Adipocyte (in vitro differentiated cells): ENCODE data around the gene AZU1.
A peak's percentile ranks its signal among the peaks of the same experiment; 100 is the strongest.

ENCODE experiments used
- DNase-seq: peaks from one replicate; pipeline ENCODE4 v3.0.0-alpha.2; 2015; ENCODE audit warnings: low read depth
- H3K27me3 ChIP-seq: replicated peaks from 2 replicates; pipeline ENCODE4 v1.7.0; 2013; ENCODE audit warnings: mild to moderate bottlenecking, low read length, moderate library complexity; ENCODE audit not compliant: control insufficient read depth, insufficient read depth
- H3K36me3 ChIP-seq: 2 replicates; pipeline ENCODE4 v1.7.0; 2013; ENCODE audit warnings: low read length, mild to moderate bottlenecking, moderate library complexity; ENCODE audit not compliant: control insufficient read depth, insufficient read depth, severe bottlenecking
- H3K4me1 ChIP-seq: 2 replicates; pipeline ENCODE4 v1.7.0; 2013; ENCODE audit warnings: mild to moderate bottlenecking, low read length, moderate library complexity; ENCODE audit not compliant: control insufficient read depth, insufficient read depth
- H3K4me3 ChIP-seq: 2 replicates; pipeline ENCODE4 v1.7.0; 2013; ENCODE audit warnings: mild to moderate bottlenecking, low read length, moderate library complexity
- H3K9ac ChIP-seq: 2 replicates; pipeline ENCODE4 v1.7.0; 2013; ENCODE audit warnings: mild to moderate bottlenecking, low read length, moderate library complexity
- H3K9me3 ChIP-seq: 2 replicates; pipeline ENCODE4 v1.7.0; 2013; ENCODE audit warnings: mild to moderate bottlenecking, low read length, moderate library complexity; ENCODE audit not compliant: control insufficient read depth

Gene AZU1

DNA sequence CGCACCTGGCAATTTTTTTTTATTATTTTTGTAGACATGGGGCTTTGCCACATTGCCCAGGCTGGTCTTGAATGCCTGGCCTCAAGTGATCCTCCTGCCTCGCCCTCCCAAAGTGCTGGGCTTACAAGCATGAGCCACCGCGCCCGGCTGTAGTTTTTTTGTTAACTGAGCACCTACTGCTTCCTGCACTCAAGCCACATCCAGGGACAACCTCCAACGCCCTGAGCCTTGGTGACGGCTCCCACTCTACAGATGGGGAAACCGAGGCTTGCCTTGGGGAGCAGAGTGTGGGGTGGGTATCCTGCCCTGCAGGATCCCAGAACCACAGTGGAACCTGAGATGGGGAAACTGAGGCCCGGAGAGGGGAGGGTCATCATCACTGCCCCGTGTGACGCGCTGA, 27.5 kb downstream of the AZU1 start:
- Histone ChIP-seq H3K36me3 (no peaks in the 10 kb centered on the region), H3K9me3 (no peaks in the 10 kb centered on the region), H3K9ac (no peak overlapping the region), H3K4me1 (peaks cover 16% of the 10 kb centered on the region), H3K4me3 (no peak overlapping the region), H3K27me3 (no peaks in the 10 kb centered on the region)
- no peak for DNase-seq

DNA sequence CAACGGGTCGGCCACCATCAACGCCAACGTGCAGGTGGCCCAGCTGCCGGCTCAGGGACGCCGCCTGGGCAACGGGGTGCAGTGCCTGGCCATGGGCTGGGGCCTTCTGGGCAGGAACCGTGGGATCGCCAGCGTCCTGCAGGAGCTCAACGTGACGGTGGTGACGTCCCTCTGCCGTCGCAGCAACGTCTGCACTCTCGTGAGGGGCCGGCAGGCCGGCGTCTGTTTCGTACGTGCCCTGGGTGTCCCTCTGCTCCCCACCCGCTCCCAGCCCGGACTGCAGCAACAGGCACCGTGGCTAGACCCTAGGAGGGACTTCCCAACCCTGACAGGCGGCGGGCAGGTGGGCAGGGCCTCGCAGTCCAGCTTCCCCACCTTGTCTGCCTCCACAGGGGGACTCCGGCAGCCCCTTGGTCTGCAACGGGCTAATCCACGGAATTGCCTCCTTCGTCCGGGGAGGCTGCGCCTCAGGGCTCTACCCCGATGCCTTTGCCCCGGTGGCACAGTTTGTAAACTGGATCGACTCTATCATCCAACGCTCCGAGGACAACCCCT, 28.0 kb downstream of the AZU1 start:
- Histone ChIP-seq H3K4me3 (no peak overlapping the region), H3K27me3 (no peaks in the 10 kb centered on the region), H3K9ac (no peak overlapping the region), H3K36me3 (no peaks in the 10 kb centered on the region), H3K4me1 (peaks cover 16% of the 10 kb centered on the region), H3K9me3 (no peaks in the 10 kb centered on the region)
- no peak for DNase-seq

DNA sequence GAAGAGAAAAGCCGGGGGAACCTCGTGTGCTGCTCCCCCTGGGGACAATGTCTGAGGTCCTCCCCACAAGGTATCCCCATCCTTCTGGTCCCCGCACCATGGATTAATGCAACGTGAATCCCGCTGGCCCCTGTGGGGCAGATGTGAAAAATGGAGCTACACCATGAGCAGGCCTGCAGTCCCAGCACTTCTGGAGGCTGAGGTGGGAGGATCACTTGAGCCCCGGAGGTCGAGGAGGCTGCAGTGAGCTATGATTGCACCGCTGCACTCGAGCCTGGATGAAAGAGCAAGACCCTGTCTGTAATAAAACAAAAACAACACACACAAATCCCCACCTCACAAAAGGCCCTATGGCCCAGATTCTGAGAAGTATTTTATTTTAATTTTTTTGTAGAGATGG, 30.6 kb downstream of the AZU1 start:
- H3K4me3 ChIP-seq: no peak overlapping the region
- no peaks in the 10 kb centered on the region for H3K9me3 ChIP-seq
- peaks cover 6% of the 10 kb centered on the region for H3K36me3 ChIP-seq
- DNase-seq: no peak
- H3K4me1 ChIP-seq: peaks cover 7% of the 10 kb centered on the region
- no peaks in the 10 kb centered on the region for H3K27me3 ChIP-seq
- no peak overlapping the region for H3K9ac ChIP-seq

DNA sequence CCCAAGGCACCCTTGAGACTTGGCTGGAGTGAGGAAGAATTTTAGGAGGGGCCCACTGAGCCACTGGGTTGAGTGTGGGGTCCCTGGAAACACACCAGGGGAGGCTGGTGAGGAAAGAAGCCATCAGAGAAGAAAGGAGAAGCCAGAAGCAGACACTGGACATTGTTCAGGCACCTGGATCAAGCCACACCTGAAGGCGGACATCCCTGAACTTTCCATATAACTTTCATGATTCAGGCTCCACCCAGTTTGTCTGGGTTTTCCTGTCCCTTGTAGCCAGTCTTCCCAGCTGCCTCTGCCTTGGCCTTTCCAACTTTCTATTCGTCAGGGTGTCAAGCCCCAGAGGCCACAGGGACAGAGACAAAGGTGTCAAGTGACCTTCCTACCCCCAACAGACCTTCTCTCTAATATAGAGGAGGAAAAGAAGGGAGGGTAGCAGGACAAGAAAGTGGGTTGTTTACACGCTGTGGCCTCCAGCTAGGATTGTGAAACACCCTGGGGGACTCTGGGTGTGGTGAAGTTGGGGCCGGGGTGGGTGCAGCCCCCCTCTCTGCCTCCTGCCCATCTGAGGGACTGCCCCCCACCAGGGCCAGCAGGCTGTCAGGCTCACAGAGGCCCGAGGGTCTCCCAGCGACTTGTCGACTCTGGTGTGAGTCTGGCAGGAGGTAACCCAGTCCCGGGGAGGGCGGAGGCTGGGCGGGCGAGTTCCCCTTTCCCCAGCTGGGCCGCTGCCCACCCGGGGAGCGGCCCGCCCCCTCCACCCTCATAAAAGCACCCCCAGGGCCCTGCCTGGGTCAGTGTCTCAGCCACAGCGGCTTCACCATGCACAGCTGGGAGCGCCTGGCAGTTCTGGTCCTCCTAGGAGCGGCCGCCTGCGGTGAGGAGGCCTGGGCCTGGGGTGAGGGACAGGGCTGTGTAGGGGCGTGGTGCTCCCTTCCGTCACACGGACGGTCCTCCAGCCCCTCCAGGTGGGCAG, 31.5 kb downstream of the AZU1 start, which contains the start of gene CFD:
Gene CFD, plus strand, starts transcription at position 797 of the 976 bp plus-strand sequence. Its CDS starts 26 bp downstream, at position 823.
- Histone ChIP-seq H3K27me3 (no peaks in the 10 kb centered on the region), H3K4me1 (peaks cover 7% of the 10 kb centered on the region), H3K36me3 (peaks cover 13% of the 10 kb centered on the region), H3K9ac (peak within 1 kb of the TSS; percentile 99), H3K4me3 (peak within 1 kb of the TSS; percentile 90), H3K9me3 (no peaks in the 10 kb centered on the region)
- peak; percentile 54 for DNase-seq

DNA sequence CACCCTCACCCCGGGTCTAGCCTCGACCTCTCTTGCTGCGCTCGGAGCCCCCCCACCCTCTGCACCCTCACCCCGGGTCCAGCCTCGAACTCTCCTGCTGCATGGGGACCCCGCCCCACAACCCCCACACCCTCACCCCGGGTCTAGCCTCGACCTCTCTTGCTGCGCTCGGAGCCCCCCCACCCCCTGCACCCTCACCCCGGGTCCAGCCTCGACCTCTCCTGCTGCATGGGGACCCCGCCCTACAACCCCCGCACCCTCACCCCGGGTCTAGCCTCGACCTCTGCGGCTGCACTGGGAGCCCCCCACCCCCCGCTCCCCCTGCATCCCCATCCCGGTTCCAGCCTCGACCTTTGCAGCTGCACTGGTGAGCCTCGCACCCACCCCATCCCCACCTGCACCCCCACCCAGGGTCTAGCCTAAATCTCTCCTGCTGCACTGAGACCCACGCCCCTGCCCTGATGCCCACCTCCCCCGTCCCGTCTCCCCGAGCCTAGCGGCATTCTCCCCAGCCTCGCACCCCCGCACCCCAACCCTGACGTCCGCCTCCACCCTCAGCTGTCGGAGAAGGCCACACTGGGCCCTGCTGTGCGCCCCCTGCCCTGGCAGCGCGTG, 33.6 kb downstream of the AZU1 start:
- Histone ChIP-seq H3K36me3 (peaks cover 14% of the 10 kb centered on the region), H3K9ac (peak overlapping the region; percentile 99), H3K9me3 (no peaks in the 10 kb centered on the region), H3K4me1 (peaks cover 7% of the 10 kb centered on the region), H3K27me3 (no peaks in the 10 kb centered on the region), H3K4me3 (peak overlapping the region; percentile 90)
- no peak for DNase-seq

DNA sequence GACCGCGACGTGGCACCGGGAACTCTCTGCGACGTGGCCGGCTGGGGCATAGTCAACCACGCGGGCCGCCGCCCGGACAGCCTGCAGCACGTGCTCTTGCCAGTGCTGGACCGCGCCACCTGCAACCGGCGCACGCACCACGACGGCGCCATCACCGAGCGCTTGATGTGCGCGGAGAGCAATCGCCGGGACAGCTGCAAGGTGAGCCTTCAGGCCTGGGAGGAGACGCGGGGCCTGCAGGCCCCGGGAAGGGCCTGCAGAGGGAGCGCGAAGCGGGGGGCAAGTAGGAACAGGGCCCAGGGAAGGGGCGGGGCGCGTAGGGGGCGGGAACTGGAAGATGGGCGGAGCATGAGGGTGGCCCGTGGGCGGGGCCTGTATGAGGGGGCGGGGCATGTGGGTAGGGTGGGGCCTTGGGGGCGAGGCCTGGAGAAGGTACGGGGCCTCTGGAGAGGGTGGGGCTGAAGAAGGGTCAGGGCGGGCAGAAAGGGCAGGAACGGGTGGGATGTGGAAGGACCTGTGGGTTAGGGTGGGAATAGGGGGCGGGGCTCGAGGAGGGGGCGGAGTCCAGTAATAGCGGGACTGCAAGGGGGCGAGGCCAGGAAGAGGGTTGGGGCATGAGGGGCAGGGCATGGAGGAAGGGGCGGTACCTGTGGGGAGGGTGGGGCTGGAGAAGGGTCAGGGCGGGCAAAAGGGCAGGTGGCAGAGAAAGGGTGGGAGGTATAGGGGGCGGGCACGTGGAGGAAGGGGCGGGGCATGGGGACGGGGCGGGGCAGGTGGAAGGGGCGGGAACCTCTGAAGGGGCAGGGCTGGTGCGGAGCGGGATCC, 34.3 kb downstream of the AZU1 start:
- Histone ChIP-seq H3K9ac (peak overlapping the region; percentile 60), H3K4me3 (peak overlapping the region; percentile 69), H3K36me3 (peaks cover 14% of the 10 kb centered on the region), H3K4me1 (peaks cover 7% of the 10 kb centered on the region), H3K27me3 (no peaks in the 10 kb centered on the region), H3K9me3 (no peaks in the 10 kb centered on the region)
- peak; percentile 74 for DNase-seq

DNA sequence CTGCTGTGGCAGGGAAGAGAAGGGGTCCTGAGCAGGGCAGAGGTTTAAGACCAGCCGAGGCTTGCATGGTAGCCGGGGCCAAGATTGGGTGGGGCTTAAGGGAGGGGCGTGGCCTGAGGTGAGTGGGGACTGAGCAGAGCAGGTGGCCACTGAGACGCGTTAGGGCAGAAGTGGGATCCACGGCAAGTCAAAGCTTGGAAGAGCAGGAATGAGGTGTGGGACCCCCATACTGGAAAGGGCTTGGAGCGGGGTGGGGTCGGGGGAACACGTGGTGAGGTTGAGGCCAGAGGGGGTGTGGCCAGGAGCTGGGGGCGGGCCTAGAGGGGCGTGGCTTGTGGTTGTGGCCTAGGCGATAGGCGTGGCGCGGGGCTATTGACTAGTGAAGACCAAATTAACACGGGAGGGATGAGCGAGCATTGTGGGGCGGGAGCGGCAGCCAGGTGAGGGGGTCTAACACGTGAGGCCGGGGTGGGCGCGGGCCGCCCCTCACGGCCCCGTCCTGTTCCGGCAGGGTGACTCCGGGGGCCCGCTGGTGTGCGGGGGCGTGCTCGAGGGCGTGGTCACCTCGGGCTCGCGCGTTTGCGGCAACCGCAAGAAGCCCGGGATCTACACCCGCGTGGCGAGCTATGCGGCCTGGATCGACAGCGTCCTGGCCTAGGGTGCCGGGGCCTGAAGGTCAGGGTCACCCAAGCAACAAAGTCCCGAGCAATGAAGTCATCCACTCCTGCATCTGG, 35.1 kb downstream of the AZU1 start:
- Histone ChIP-seq H3K4me1 (peaks cover 7% of the 10 kb centered on the region), H3K36me3 (peaks cover 14% of the 10 kb centered on the region), H3K9me3 (no peaks in the 10 kb centered on the region), H3K9ac (no peak overlapping the region), H3K4me3 (no peak overlapping the region), H3K27me3 (no peaks in the 10 kb centered on the region)
- DNase-seq: peak; percentile 60

DNA sequence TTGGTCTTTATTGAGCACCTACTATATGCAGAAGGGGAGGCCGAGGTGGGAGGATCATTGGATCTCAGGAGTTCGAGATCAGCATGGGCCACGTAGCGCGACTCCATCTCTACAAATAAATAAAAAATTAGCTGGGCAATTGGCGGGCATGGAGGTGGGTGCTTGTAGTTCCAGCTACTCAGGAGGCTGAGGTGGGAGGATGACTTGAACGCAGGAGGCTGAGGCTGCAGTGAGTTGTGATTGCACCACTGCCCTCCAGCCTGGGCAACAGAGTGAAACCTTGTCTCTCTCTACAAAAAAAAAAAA, 35.6 kb downstream of the AZU1 start:
- Histone ChIP-seq H3K4me3 (no peak overlapping the region), H3K9me3 (no peaks in the 10 kb centered on the region), H3K9ac (no peak overlapping the region), H3K4me1 (peaks cover 7% of the 10 kb centered on the region), H3K36me3 (peaks cover 14% of the 10 kb centered on the region), H3K27me3 (no peaks in the 10 kb centered on the region)
- no peak for DNase-seq

DNA sequence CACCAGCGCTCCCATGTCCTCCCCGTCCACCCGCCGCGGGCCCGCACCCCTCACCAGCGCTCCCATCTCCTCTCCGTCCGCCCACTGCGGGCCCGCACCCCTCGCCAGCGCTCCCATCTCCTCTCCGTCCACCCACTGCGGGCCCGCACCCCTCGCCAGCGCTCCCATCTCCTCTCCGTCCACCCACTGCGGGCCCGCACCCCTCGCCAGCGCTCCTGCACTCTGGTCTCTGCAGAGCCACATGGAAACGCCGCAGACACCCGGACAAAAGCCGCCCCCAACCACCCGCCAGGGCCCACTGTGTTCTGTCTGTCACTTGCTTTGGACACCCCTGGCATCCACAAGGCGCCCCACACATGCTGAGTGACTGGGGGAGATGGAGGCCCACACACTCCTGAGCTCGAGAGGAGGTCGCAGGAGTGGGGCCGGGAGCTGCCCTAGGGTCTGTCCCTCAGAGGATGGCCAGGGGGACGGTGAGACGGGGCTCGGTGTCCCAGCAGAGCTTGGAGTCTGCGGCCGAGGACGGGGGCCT, 39.2 kb downstream of the AZU1 start:
- Histone ChIP-seq H3K4me3 (no peak overlapping the region), H3K9me3 (no peaks in the 10 kb centered on the region), H3K27me3 (no peaks in the 10 kb centered on the region), H3K4me1 (peaks cover 20% of the 10 kb centered on the region), H3K36me3 (peaks cover 14% of the 10 kb centered on the region), H3K9ac (no peak overlapping the region)
- DNase-seq: no peak

DNA sequence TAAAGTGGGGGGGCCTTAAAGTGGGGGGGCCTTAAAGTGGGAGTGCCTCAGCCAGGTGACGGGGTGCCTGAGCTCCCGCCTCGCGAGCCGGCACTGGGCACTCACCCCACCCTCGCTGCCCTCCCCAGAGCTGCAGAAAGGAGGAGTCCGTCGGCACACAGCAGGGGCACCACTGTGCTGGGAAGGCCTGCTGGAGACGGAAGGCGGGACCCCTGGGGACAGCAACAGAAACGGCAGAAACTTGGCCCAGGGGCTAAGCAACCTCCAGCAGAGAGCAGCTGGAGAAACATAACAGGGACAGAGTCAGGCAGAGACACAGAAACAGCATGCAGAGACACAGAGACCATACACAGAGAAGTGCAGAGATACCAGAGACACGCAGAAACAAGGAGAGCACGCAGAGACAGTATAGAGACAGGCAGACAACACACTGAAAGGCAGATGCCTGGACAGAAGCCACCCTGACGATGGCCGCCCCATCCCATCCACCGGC, 39.7 kb downstream of the AZU1 start:
- H3K4me1 ChIP-seq: peaks cover 23% of the 10 kb centered on the region
- H3K36me3 ChIP-seq: peaks cover 14% of the 10 kb centered on the region
- H3K9ac ChIP-seq: no peak overlapping the region
- no peak overlapping the region for H3K4me3 ChIP-seq
- no peaks in the 10 kb centered on the region for H3K27me3 ChIP-seq
- H3K9me3 ChIP-seq: no peaks in the 10 kb centered on the region
- no peak for DNase-seq
